ENCODE measurements around the gene FUT7. TPM values are rescaled to one million over a fixed set of nuclear protein-coding genes. Genes with fewer than 3 reads are reported as not detected.

The FUT7 gene
- total RNA-seq (2014; rRNA removed; shearing (Covaris generic)): not detected in 2 replicates

GRCh38 chr9:137031904-137032640 lies at the start of gene FUT7:
Gene FUT7, minus strand, starts transcription at chr9:137032088. Its CDS starts 97 bp downstream, at chr9:137031991.
- DNase-seq (ENCODE audit: low spot score): no peak

- DNase-seq (ENCODE audit: low spot score): no peak
Measured at GRCh38 chr9:137080260-137081122, 48.6 kb upstream of the FUT7 start.

GRCh38 chr9:137079401-137079787 lies 47.5 kb upstream of the FUT7 start:
- no peak for DNase-seq (ENCODE audit: low spot score)

- DNase-seq (ENCODE audit: low spot score): no peak
Measured at GRCh38 chr9:137078701-137079400, 47.0 kb upstream of the FUT7 start.

- no peak for DNase-seq (ENCODE audit: low spot score)
Measured at GRCh38 chr9:137077758-137078693, 46.1 kb upstream of the FUT7 start.

GRCh38 chr9:137077010-137077747 lies 45.3 kb upstream of the FUT7 start, which contains the start of gene UAP1L1:
Gene UAP1L1, plus strand, starts transcription at chr9:137077517. Its CDS starts 16 bp downstream, at chr9:137077533.
- peak; percentile 45 for DNase-seq (ENCODE audit: low spot score)

GRCh38 chr9:137076636-137077009 lies 44.7 kb upstream of the FUT7 start:
- DNase-seq (ENCODE audit: low spot score): no peak

GRCh38 chr9:137075275-137075775 lies 43.4 kb upstream of the FUT7 start:
- DNase-seq (ENCODE audit: low spot score): no peak

GRCh38 chr9:137074657-137075274 lies 42.9 kb upstream of the FUT7 start:
- DNase-seq (ENCODE audit: low spot score): no peak

- DNase-seq (ENCODE audit: low spot score): no peak
Measured at GRCh38 chr9:137073992-137074399, 42.1 kb upstream of the FUT7 start.

- no peak for DNase-seq (ENCODE audit: low spot score)
Measured at GRCh38 chr9:137071282-137071681, 39.4 kb upstream of the FUT7 start.

- DNase-seq (ENCODE audit: low spot score): peak; percentile 36
Measured at GRCh38 chr9:137070906-137071275, 39.0 kb upstream of the FUT7 start.

GRCh38 chr9:137070201-137070905 lies 38.5 kb upstream of the FUT7 start, which contains the start of gene SAPCD2:
Gene SAPCD2, minus strand, starts transcription at chr9:137070557. Its CDS starts 97 bp downstream, at chr9:137070460.
- DNase-seq (ENCODE audit: low spot score): peak; percentile 87

- no peak for DNase-seq (ENCODE audit: low spot score)
Measured at GRCh38 chr9:137069508-137070091, 37.7 kb upstream of the FUT7 start.

- no peak for DNase-seq (ENCODE audit: low spot score)
Measured at GRCh38 chr9:137068539-137069507, 36.9 kb upstream of the FUT7 start.

GRCh38 chr9:137067860-137068538 lies 36.1 kb upstream of the FUT7 start:
- DNase-seq (ENCODE audit: low spot score): peak; percentile 58
